CD1c-positive myeloid dendritic cell (primary cell): ENCODE results near the gene RIT1.

Source experiments
- DNase-seq: peaks from one replicate; pipeline ENCODE4 v3.0.0-alpha.2; 2016; ENCODE audit errors: extremely low spot score

RIT1 gene

DNA sequence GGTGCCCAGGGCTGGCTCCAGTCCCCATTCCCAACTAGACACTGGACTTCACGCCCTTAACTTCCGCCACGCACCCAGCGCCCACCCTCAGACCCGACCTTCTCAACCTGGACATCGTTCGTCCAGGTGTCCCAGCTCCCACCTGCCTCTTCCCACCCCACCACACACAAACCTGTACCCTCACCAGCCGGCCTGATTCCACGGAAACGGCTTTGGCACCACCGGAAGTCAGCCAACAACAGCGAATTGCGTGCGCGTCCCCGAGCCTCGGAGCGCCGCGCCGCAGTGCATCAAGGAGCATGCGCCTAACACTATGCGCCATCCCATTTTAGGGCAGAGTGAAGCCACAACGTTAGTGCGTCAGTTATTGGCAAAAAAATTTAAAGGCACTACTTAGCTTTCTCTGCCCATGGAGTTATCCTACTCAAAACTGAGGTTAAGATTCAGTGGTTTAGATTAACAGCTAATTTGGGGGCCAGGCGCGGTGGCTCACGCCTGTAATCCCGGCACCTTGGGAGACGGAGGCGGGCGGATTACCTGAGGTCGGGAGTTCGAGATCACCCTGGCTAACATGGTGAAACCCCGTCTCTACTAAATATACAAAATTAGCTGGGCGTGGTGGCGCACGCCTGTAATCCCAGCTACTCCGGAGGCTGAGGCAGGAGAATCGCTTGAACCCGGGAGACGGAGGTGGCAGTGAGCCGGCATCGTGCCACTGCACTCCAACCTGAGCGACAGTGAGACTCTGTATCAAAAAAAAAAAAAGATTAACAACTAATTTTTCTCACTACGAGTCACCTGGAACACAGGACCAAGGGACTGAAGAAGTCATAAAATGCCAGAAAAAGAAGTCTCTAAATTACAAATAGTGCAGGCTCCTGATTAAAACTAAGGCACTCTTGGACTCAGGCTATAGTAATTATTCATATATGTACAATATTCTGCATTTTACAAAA, 53.9 kb downstream of the RIT1 start, which contains the start of gene GON4L:
Gene GON4L (minus strand): TSS at position 240 of the 956 bp plus-strand sequence. CDS start 3,434 bp downstream, outside the sequence.
- peak; percentile 97 for DNase-seq

DNA sequence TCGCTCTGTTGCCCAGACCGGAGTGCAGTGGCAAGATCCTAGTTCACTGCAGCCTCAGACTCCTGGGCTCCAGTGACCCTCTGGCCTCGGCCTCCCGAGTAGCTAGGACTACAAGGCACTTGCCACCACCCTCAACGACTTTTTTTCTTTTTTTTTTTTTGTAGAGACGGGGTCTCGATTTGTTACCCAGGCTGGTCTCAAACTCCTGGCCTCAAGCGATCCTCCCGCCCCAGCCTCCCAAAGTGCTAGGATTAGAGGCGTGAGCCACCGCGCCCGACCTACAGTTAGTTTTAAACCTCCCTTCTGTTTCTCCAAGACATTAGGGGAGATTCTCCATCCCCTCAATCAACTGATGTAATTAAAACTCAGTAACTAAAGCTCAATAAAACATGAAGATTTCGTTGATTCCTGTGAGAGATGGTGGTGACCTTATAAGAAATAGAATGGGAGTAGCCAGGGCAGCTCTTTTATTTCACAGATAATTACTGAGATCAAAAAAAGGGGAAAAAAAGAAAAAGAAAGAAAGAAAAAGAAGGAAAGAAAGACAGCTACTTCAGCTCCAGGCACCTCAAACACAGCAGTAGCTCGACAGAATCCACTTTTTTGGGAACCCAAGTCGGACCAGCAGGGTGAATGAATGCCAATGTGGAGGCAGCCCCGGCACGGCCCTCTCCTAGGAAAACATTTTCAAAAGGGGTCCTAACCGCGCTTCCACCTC, 54.7 kb downstream of the RIT1 start:
- DNase-seq, result no peak

DNA sequence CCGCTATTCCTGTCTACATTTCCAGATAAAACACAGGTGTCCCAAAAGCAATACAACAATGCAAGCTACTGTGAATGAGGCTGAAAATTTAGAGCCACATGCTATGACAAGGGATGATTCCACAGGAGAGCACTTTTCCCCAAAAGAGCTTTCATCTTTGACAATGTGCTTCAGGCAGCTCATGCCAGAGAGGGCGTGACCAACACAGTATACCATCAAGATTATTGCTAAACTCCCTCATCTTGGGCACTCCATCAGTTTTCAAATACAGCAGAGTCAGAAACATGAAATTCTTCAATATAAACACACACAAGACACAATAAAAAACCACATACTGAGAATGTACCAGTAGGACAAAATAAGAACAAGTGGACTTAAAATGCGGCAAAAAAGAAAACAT, 60.8 kb downstream of the RIT1 start:
- no peak for DNase-seq

DNA sequence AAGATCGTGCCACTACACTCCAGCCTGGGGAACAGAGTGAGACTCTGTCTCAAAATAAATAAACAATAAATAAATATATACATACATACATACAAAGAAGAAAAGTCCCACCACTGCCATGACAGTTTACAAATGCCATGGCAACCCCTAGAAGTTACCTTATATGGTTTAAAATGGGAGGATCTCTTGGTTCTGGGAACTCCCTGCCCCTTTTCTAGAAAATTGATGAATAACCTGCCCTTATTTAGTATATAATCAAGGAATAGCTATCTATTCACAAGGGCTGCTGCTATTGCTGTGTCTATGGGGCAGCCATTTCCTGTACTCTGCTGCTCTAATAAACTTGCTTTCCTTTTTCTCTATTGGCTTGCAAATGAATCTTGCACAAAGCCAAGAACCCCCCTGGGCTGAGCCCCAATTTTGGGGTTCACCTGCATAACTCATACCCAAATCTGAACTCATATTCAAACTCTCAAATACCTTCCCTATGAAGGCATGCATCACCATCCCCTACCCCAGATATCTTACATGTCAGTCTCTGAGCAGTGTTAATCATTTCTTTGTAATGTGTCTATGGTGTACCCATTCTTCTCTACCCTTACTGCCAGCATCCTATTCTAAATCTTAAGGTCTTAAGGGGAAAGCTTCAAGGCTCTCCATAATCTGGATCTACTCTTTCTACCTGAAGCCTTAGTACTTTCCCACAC, 63.2 kb downstream of the RIT1 start:
- no peak for DNase-seq
